Esophagus muscularis mucosa (tissue), 4 donors: ENCODE data around the gene PDZK1IP1.

Source experiments
- EP300 ChIP-seq: sonication (generic); formaldehyde crosslinking; IDR thresholded peaks from one replicate; pipeline ENCODE4 v1.6.1; 2017; ENCODE audit warnings: antibody characterized with exemption
- POLR2A ChIP-seq: fragments of 450-650 bp; IDR thresholded peaks from one replicate; pipeline ENCODE4 v1.6.1; 2017; ENCODE audit warnings: antibody characterized with exemption, moderate library complexity, mild to moderate bottlenecking, low read depth
- POLR2AphosphoS5 ChIP-seq, 2 donors: sonication (generic); formaldehyde crosslinking; IDR thresholded peaks; one replicate each; pipeline ENCODE4 v1.6.1; 2017; ENCODE audit warnings: antibody characterized with exemption in 2 of 2
- TF ChIP-seq, protein P1 (sequence below), 3 experiments: fragments of 200-600 bp in 2 of 3; fragments of 450-650 bp in 1 of 3; sonication (generic) in 2 of 3; IDR thresholded peaks; one replicate each; pipeline ENCODE4 v1.5.1; 2017 to 2019; ENCODE audit warnings: antibody characterized with exemption in 3 of 3, mild to moderate bottlenecking in 2 of 3, moderate library complexity in 1 of 3

DNA sequence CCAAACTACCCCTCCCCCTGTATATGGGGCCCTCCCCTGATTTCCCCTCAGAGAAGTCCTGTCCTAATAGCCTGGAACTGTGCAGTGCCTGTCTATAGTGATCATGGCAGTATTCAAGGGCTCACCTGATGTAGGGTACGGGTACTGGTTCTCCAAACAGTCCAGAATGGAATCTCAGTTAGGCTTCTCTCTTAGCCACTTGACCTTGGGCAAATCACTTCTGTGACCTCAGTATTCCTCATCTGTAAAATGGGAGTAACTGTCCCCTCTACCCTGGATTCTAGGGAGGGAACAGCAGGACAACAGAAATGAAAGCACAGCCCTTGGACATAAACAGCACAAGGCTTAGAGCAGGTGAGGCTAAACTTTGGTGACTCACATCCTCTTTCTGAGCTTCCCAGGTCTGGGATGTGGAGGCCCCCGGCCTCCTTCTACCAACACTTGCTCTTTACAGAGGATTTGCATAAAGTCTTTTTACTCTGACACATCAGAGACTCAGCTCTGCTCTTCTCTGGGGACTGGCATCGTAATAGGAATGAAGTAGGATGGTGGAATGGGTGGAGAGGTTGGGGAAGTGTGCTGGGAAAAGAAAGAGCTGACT is 20.0 kb upstream of the PDZK1IP1 start:
- TF ChIP-seq, protein P1, sequence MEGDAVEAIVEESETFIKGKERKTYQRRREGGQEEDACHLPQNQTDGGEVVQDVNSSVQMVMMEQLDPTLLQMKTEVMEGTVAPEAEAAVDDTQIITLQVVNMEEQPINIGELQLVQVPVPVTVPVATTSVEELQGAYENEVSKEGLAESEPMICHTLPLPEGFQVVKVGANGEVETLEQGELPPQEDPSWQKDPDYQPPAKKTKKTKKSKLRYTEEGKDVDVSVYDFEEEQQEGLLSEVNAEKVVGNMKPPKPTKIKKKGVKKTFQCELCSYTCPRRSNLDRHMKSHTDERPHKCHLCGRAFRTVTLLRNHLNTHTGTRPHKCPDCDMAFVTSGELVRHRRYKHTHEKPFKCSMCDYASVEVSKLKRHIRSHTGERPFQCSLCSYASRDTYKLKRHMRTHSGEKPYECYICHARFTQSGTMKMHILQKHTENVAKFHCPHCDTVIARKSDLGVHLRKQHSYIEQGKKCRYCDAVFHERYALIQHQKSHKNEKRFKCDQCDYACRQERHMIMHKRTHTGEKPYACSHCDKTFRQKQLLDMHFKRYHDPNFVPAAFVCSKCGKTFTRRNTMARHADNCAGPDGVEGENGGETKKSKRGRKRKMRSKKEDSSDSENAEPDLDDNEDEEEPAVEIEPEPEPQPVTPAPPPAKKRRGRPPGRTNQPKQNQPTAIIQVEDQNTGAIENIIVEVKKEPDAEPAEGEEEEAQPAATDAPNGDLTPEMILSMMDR (IDR thresholded peaks at IDR 0.05): no peak
- no peak for TF ChIP-seq EP300
- no peak for TF ChIP-seq POLR2AphosphoS5 (IDR thresholded peaks at IDR 0.05)
- no peak for TF ChIP-seq POLR2A
